NCI-H1694 treated with DMSO at 0.1 percent for 48 hours (cell line): ENCODE data around the gene SMARCAL1.
A peak's percentile ranks its signal among the peaks of the same experiment; 100 is the strongest.

ENCODE experiments used
- DNase-seq: peaks from one replicate; lab custom pipeline; 2025; lab: John Stamatoyannopoulos, UW

The SMARCAL1 gene

GRCh38 chr2:216392945-216393840 lies 19.1 kb upstream of the SMARCAL1 start:
- no peak for DNase-seq

GRCh38 chr2:216394881-216395280 lies 17.4 kb upstream of the SMARCAL1 start:
- no peak for DNase-seq

- no peak for DNase-seq
Measured at GRCh38 chr2:216399621-216400020, 12.7 kb upstream of the SMARCAL1 start.

- DNase-seq: no peak
Measured at GRCh38 chr2:216402751-216403150, 9.5 kb upstream of the SMARCAL1 start.

- peak; percentile 32 for DNase-seq
Measured at GRCh38 chr2:216404010-216404618, 8.2 kb upstream of the SMARCAL1 start.

GRCh38 chr2:216405588-216405987 lies 6.7 kb upstream of the SMARCAL1 start:
- DNase-seq: no peak

GRCh38 chr2:216406826-216407225 lies 5.5 kb upstream of the SMARCAL1 start:
- no peak for DNase-seq

- peak; percentile 62 for DNase-seq
Measured at GRCh38 chr2:216408426-216409290, 3.6 kb upstream of the SMARCAL1 start.

GRCh38 chr2:216410550-216410949 lies 1.7 kb upstream of the SMARCAL1 start:
- no peak for DNase-seq

- DNase-seq: no peak
Measured at GRCh38 chr2:216413882-216414281, 1.6 kb downstream of the SMARCAL1 start.

- DNase-seq: no peak
Measured at GRCh38 chr2:216414772-216415319, 2.6 kb downstream of the SMARCAL1 start.

GRCh38 chr2:216415541-216415940 lies 3.3 kb downstream of the SMARCAL1 start:
- DNase-seq: no peak

GRCh38 chr2:216416571-216417307 lies 4.5 kb downstream of the SMARCAL1 start:
- DNase-seq: no peak

GRCh38 chr2:216418981-216419380 lies 6.7 kb downstream of the SMARCAL1 start:
- no peak for DNase-seq

GRCh38 chr2:216420367-216421101 lies 8.2 kb downstream of the SMARCAL1 start:
- no peak for DNase-seq

- DNase-seq: no peak
Measured at GRCh38 chr2:216423071-216423470, 10.8 kb downstream of the SMARCAL1 start.

- DNase-seq: no peak
Measured at GRCh38 chr2:216424274-216424673, 12.0 kb downstream of the SMARCAL1 start.

GRCh38 chr2:216425008-216425787 lies 12.9 kb downstream of the SMARCAL1 start:
- no peak for DNase-seq

- DNase-seq: no peak
Measured at GRCh38 chr2:216426166-216426777, 14.0 kb downstream of the SMARCAL1 start.
